Spleen (tissue), 11 donors: Measurements from ENCODE around the gene MRPS10. TPM values are rescaled to one million over a fixed set of nuclear protein-coding genes. Genes with fewer than 3 reads are reported as not detected.

Source experiments
- DNase-seq: peaks from one replicate; pipeline ENCODE4 v3.0.0-alpha.2; 2020
- H3K27ac ChIP-seq, 8 donors: fragments of 200-600 bp; sonication (generic) in 7 of 8; 1 replicate in 4 of 8; 2 replicates in 4 of 8; pipeline versions ENCODE4 v1.5.0 to v1.8.0; 2016 to 2021; ENCODE audit warnings: inconsistent platforms in 4 of 8, mild to moderate bottlenecking in 4 of 8, moderate library complexity in 1 of 8
- H3K27me3 ChIP-seq, 7 donors: fragments of 200-600 bp; sonication (generic) in 6 of 7; replicated peaks in 1 of 7; 1 replicate in 4 of 7; 2 replicates in 3 of 7; pipeline versions ENCODE4 v1.5.0 to v1.8.0; 2016 to 2021; ENCODE audit warnings: inconsistent platforms in 3 of 7, mild to moderate bottlenecking in 1 of 7
- H3K36me3 ChIP-seq, 6 donors: fragments of 200-600 bp; sonication (generic) in 5 of 6; 1 replicate in 4 of 6; 2 replicates in 2 of 6; pipeline versions ENCODE4 v1.5.0 to v1.8.0; 2016 to 2021; ENCODE audit warnings: inconsistent platforms in 2 of 6
- H3K4me1 ChIP-seq, 6 donors: fragments of 200-600 bp; sonication (generic) in 5 of 6; 1 replicate in 3 of 6; 2 replicates in 3 of 6; pipeline versions ENCODE4 v1.5.0 to v1.8.0; 2016 to 2021; ENCODE audit warnings: inconsistent platforms in 3 of 6
- H3K4me3 ChIP-seq, 8 donors: fragments of 200-600 bp; sonication (generic) in 7 of 8; 1 replicate in 4 of 8; 2 replicates in 4 of 8; pipeline versions ENCODE4 v1.5.0 to v1.8.0; 2016 to 2021; ENCODE audit warnings: inconsistent platforms in 4 of 8, mild to moderate bottlenecking in 4 of 8, moderate library complexity in 2 of 8
- H3K9me3 ChIP-seq, 8 donors: fragments of 200-600 bp; sonication (generic) in 7 of 8; 1 replicate in 4 of 8; 2 replicates in 4 of 8; pipeline versions ENCODE4 v1.5.0 to v1.8.0; 2016 to 2021; ENCODE audit warnings: inconsistent platforms in 4 of 8
- CTCF ChIP-seq, 11 experiments: fragments of 200-600 bp in 7 of 11; fragments of 450-650 bp in 4 of 11; sonication (generic) in 4 of 11; IDR thresholded peaks in 8 of 11; conservative IDR thresholded peaks in 3 of 11; 1 replicate in 7 of 11; 2 replicates in 4 of 11; pipeline versions ENCODE4 v1.4.0 to v1.8.0; 2016 to 2021; ENCODE audit warnings: antibody characterized with exemption in 11 of 11, inconsistent platforms in 4 of 11, mild to moderate bottlenecking in 1 of 11
- POLR2A ChIP-seq, 3 donors: fragments of 450-650 bp; IDR thresholded peaks; one replicate each; pipeline ENCODE4 v1.5.1; 2017; ENCODE audit warnings: antibody characterized with exemption in 3 of 3, mild to moderate bottlenecking in 1 of 3
- POLR2AphosphoS5 ChIP-seq, 3 donors: sonication (generic); formaldehyde crosslinking; IDR thresholded peaks; one replicate each; pipeline ENCODE4 v1.5.1; 2017; ENCODE audit warnings: antibody characterized with exemption in 3 of 3
- WGBS, 5 donors: extraction: QIAGEN DNeasy Blood & Tissue Kit in 3 of 5; methylation state at CpG; one replicate each; pipeline versions ENCODE4 v1.1.5 to v1.1.7; 2013 to 2018; 5-methylcytosine and 5-hydroxymethylcytosine counted together
- intact Hi-C: fragments of 100-400 bp; cut with DNase I; formaldehyde crosslinking; loops from one replicate; pipeline ENCODE4 v1.15.0; 2023; ENCODE audit warnings: low total_unique reads
- polyA plus RNA-seq, 3 donors: library from polyadenylated mRNA; stranded (reverse); fragments of 200-250 nt; gene quantifications; one replicate each; pipeline ENCODE4 v1.2.1, GENCODE V29; 2013
- total RNA-seq, 7 donors: library from RNA; depleted of rRNA in 3 of 7; stranded (reverse); fragments of >200 nt in 3 of 7; fragmentation: NEBNext Ultra II Directional in 4 of 7; extraction: Animal tissue kit (Norgen Biotek cat#: 25700) in 4 of 7; gene quantifications; one replicate each; pipeline versions ENCODE4 v1.1.0 to v1.2.1, GENCODE V29; 2016 to 2021
- donor health status: healthy with polysubstance abuse.
- donor health status: DM: no; HTN: no; CAD: no; lungs with moderate emphysema.
- donor health status: DM: no; HTN: no; CAD: no.
- donor health status: Bipolar disorder and iron deficiency.
- donor health status: healthy.
- donor health status: DM: no; HTN: no; CAD: no.
- donor health status: DM: yes; HTN: yes; CAD: no.

The MRPS10 gene
- total and polyA plus RNA-seq, 10 donors: 17.2 to 32.3 (median 27.0) TPM

DNA sequence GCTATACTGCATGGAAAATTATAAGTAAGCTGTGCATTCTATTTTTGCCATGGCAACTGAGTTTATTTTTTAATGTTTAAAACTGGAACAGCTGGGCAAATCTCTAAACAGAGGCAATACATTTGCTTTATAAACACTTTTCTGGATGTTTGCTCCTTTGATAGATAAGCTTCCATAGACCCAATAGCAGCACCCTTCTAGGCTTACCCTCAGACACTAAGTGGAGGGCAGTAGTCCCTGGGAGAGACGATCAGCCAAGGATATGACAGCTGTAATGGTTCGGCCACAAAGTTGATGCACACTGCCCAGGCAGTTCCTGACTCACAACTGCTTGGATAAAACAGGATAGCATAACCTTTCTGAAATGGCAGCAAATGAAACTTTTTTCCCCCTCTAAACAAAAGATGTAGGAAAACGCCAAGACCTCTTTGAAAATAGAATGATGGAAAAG, 8.5 kb upstream of the MRPS10 start:
- DNase-seq: no peak
- 65 to 88% (median 77%) methylated on average over 3 of the region's 3 CpGs for WGBS, 5 donors
- H3K4me1 ChIP-seq: peaks cover 0 to 3% (median 0%) of the 10 kb centered on the region in 6 donors

DNA sequence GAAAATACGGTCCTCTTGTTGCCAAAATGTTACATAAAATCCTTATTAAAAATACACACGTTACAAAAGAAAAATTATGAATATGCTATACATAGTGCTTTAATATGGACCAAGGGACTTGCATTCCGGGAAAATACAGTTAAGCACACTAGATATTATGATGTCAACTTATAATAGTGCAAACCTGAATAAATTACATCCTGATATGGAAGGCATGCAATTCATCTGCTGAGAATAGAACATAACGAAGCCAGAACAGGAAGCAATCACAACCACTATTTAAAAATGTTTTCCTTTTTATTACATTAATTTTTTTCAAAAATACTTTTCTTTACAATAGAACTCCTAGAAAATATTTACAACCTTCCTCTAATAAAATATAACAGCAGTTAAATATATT, 7.8 kb upstream of the MRPS10 start:
- Histone ChIP-seq H3K4me3 (no peak overlapping the region), H3K27ac (no peak overlapping the region), H3K9me3 (no peaks in the 10 kb centered on the region), H3K4me1 (peaks cover 0 to 3% (median 0%) of the 10 kb centered on the region in 6 donors), H3K27me3 (no peaks in the 10 kb centered on the region), H3K36me3 (peaks cover 0 to 40% (median 7%) of the 10 kb centered on the region in 6 donors)
- intact Hi-C loops: no loop called here
- 56 to 69% (median 64%) methylated on average over 4 of the region's 4 CpGs for WGBS, 5 donors
- TF ChIP-seq POLR2AphosphoS5 (IDR thresholded peaks at IDR 0.05): no peak
- no peak for TF ChIP-seq POLR2A (IDR thresholded peaks at IDR 0.05)
- TF ChIP-seq CTCF (IDR thresholded peaks at IDR 0.05 in 8 of 11, conservative IDR thresholded peaks at IDR 0.05 in 3 of 11): no peak
- no peak for DNase-seq

More for the DNA sequence above, 8.5 kb upstream of the MRPS10 start:
- Histone ChIP-seq H3K27me3 (no peaks in the 10 kb centered on the region), H3K27ac (no peak overlapping the region), H3K36me3 (peaks cover 0 to 48% (median 7%) of the 10 kb centered on the region in 6 donors), H3K9me3 (no peaks in the 10 kb centered on the region), H3K4me3 (no peak overlapping the region)
- intact Hi-C loops: no loop called here
- TF ChIP-seq POLR2A (IDR thresholded peaks at IDR 0.05) (no peak), POLR2AphosphoS5 (IDR thresholded peaks at IDR 0.05) (no peak), CTCF (IDR thresholded peaks at IDR 0.05 in 8 of 11, conservative IDR thresholded peaks at IDR 0.05 in 3 of 11) (no peak)

DNA sequence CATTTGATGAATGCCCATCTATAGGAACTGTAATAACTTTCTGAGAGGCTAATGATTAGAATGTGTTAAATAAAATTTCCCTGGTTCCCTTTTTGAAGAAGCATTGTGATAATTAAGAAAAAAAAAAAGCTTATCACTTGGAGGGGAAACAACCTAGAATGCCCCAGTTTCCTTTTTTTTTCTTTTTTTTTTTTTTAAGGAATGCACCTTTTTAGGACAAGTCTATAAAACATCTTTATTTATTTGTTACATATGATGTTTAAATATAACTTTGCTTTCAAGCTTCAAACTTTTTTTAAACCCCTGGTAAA, 7.3 kb upstream of the MRPS10 start:
- Histone ChIP-seq H3K4me3 (no peak overlapping the region), H3K4me1 (peaks cover 0 to 3% (median 0%) of the 10 kb centered on the region in 6 donors), H3K36me3 (peaks cover 0 to 36% (median 7%) of the 10 kb centered on the region in 6 donors), H3K9me3 (no peaks in the 10 kb centered on the region), H3K27ac (no peak overlapping the region), H3K27me3 (no peaks in the 10 kb centered on the region)
- no peak for TF ChIP-seq CTCF (IDR thresholded peaks at IDR 0.05 in 8 of 11, conservative IDR thresholded peaks at IDR 0.05 in 3 of 11)
- TF ChIP-seq POLR2AphosphoS5 (IDR thresholded peaks at IDR 0.05): no peak
- no peak for TF ChIP-seq POLR2A (IDR thresholded peaks at IDR 0.05)
- no peak for DNase-seq
- intact Hi-C loops: no loop called here

GRCh38 chr6:42224222-42225028, 6.8 kb upstream of the MRPS10 start:
- peaks cover 0 to 3% (median 0%) of the 10 kb centered on the region in 6 donors for H3K4me1 ChIP-seq
- no peak for DNase-seq
- intact Hi-C loops: no loop called here
- H3K27ac ChIP-seq: no peak overlapping the region
- no peaks in the 10 kb centered on the region for H3K9me3 ChIP-seq
- WGBS, 5 donors: 63 to 77% (median 75%) methylated on average over 12 of the region's 12 CpGs
- TF ChIP-seq CTCF (IDR thresholded peaks at IDR 0.05 in 8 of 11, conservative IDR thresholded peaks at IDR 0.05 in 3 of 11) (no peak), POLR2A (IDR thresholded peaks at IDR 0.05) (no peak), POLR2AphosphoS5 (IDR thresholded peaks at IDR 0.05) (no peak)
- peaks cover 0 to 30% (median 7%) of the 10 kb centered on the region in 6 donors for H3K36me3 ChIP-seq
- H3K4me3 ChIP-seq: no peak overlapping the region
- H3K27me3 ChIP-seq: no peaks in the 10 kb centered on the region
